LHCN-M2 (cell line): Measurements from ENCODE around the gene GCNT1. TPM values are rescaled to one million over a fixed set of nuclear protein-coding genes. Genes with fewer than 3 reads are reported as not detected.
"Not testable (repeated sequence)": the region's sequence is repeated elsewhere in the genome, so short reads cannot be mapped to it uniquely, and the experiment has no call there.

ENCODE experiments used
- DNase-seq: peaks from one replicate; pipeline ENCODE4 v3.0.0-alpha.2; 2012; ENCODE audit warnings: low read depth
- polyA plus RNA-seq: library from polyadenylated mRNA; unstranded; fragments of >200 nt; gene quantifications from one replicate; pipeline ENCODE4 v1.2.1, GENCODE V29; 2012; ENCODE audit warnings: missing spikeins
- total RNA-seq: library from RNA; depleted of rRNA; stranded (reverse); fragments of >200 nt; gene quantifications from 2 replicates; pipeline ENCODE4 v1.2.3, GENCODE V29; 2014; rRNA removed

GCNT1 gene
- total RNA-seq = 15.4 and 18.7 TPM in 2 replicates
- polyA plus RNA-seq = 10.7 TPM

- DNase-seq = peak; percentile 78
These were observed at the start of gene GCNT1 for GRCh38 chr9:76458903-76459693. GCNT1 (plus strand) TSS chr9:76459182; CDS start chr9:76502382, 43,200 bp downstream.

DNA sequence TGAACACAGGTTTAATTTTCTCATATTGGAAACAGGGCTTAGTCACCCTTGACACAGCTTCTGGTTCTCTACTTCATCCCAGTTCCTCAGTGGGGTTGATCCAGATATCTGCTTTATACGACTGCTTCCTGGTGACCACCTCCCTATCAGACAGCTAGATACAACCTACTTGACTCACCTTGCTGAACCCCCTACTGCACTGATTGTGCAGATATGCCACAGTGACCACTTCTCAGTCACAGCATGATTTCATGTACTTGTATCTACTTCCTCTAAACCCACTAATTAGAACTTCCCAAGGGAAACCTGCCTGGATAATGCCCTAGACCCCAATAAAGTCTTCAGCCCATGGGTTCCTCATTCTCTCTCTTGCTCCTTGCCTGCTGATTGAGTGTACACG is 46.3 kb upstream of the GCNT1 start:
- no peak for DNase-seq

- DNase-seq = no peak
These were observed 45.3 kb upstream of the GCNT1 start for GRCh38 chr9:76413658-76414057.

- DNase-seq = no peak
These were observed 44.3 kb upstream of the GCNT1 start for GRCh38 chr9:76414661-76415060.

- DNase-seq = no peak
These were observed 43.8 kb upstream of the GCNT1 start for GRCh38 chr9:76415154-76415553.

- peak; percentile 45 for DNase-seq
These were observed 43.3 kb upstream of the GCNT1 start for GRCh38 chr9:76415731-76416130.

DNA sequence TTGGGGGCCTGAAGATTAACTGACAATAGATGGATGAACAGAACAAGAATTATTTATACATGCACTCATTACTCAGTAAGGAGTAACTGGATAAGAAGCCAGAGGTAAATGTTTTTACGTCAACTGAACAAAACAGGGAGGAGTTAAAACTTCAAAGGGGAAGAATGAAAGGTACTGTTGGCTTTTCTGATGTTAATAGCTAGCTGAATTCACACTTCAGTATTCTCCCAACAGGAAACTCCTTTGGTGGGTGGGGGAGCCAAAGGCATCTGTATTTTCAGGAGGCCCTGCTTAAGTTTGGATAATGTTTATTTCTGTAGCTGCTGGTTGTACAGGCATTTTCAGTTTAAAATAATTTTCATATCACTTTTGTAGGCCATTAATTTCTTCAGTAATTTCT is 41.6 kb upstream of the GCNT1 start:
- no peak for DNase-seq

DNA sequence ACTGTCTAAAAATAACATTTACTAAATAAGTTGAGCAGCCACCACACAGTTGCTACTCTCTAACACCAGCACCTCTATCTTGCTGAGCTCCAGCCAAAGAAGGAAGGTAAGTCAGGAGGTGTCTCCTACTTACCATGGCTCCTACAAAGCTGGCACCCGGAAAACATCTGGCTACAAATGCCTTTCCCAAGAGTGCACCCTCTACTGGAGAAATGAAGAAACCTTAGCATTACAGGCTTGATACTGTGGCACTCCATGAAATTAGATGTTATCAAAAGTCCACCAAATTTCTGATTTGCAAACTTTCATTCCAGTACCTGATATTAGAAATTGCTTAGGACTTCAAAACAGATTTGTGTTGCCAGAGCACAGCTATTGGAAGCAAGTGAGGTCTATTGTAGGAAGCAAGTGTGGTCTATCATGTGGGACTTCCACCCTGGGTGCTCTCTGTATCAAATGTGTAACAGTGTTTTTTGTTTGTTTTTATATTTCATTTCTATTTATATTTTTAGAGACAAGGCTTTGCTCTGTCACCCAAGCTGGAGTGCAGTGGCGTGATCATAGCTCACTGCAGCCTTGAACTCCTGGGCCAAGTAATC is 39.1 kb upstream of the GCNT1 start:
- no peak for DNase-seq

DNA sequence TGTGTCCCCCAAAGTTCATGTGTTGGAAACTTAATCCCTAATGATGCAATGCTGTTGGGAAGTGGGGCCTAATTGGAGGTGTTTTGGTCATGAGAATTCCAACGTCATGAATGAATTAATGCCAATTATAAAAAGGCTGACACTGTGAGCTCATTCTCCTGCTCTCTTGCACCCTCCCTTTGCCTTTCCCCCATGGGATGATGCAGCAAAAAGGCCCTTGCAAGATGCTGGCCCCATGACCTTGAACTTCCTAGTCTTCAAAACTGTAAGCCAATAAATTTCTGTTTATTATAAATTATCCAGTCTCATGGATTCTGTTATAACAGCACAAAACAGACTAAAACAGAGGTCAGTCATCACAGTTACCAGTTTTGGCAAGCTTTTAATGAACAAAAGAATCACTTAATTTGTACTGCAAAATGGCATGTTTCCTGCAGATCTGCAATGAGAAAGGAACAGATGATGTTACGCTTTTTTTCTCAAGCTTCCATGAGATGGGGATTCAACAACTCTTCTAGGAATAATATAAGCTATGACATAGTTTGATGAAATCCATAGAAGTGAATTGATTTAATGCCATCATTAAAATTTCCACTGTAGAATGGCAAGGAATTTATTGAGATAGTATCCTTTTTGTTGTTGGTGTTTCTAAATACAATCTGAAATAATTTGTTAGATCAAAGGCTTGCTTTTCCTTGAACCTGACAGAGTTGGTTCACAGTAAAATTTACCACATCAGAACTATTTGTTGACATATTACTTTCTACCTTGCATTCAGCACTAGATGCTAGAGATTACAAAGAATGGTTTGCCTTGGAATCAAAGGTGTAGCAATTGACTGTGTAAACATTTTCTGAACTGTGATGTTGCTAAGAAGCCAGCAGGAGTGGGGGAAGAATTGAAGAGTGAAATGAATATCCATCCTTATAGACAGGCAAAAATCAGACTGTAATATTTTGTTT is 35.5 kb upstream of the GCNT1 start:
- no peak for DNase-seq

DNA sequence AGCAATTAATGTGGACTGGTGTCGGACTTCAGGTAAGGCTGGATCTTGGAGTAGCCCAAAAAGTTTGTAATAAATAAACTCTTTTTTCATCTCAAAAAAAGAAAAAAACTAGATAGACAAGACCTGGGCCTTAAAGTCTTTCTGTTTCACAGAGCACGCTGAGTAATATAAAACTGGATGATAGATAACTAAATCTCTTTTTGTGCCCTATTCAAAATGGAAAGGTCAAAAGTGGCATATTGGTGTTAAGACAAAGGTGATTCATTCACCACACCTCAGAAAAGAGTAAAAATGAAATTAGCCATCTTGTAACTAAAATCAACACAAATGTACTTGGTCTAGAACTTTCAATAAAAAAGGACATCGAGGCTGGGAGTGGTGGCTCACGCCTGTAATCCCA is 34.5 kb upstream of the GCNT1 start:
- no peak for DNase-seq

DNA sequence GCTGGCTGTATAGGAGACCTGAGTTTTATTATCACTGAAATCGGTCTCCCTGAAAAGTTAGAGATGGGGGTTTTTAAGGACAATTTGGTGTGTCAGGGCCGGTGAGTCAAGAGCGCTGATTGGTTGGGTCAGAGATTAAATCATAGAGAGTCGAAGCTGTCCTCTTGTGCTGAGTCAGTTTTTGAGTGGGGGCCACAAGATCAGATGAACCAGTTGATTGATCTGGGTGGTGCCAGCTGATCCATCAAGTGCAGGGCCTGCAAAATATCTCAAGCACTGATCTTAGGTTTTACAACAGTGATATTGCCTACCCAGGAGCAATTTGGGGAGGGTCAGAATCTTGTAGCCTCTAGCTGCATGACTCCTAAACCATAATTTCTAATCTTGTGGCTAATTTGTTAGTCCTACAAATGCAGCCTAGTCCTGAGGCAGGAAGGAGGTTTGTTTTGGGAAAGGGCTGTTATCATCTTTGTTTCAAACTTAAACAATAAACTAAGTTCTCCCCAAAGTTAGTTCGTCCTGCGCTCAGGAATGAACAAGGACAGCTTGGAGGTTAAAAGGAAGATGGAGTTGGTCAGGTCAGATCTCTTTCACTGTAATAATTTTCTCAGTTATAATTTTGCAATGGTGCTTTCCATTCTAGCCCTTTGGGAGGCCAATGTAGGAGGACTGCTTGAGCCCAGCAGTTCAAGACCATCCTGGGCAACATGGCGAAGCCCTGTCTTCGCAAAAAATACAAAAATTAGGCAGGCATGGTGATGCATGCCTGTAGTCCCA is 33.1 kb upstream of the GCNT1 start:
- DNase-seq = no peak

- no peak for DNase-seq
These were observed 32.1 kb upstream of the GCNT1 start for GRCh38 chr9:76426807-76427419.

GRCh38 chr9:76431601-76432000 is 27.4 kb upstream of the GCNT1 start:
- DNase-seq = no peak

GRCh38 chr9:76433406-76433805 is 25.6 kb upstream of the GCNT1 start:
- no peak for DNase-seq

DNA sequence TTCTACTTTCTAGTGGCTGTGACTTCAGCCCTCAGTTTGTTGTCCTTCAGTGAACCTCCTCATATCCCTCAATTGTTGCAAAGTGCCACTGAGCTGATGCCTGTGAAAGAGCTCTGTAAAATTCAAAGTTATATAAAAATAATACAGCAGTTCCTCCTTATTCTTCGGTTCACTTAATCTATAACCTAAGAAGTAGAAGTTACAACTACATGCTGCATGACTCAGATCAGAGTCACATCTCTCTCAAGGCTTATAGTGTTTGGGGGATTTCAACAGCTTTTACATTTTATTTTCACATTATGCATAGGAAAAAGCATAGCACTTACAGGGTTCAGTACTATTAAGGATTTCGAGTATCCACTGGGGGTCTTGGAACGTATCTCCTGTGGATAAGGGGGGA is 25.1 kb upstream of the GCNT1 start:
- peak; percentile 54 for DNase-seq

DNA sequence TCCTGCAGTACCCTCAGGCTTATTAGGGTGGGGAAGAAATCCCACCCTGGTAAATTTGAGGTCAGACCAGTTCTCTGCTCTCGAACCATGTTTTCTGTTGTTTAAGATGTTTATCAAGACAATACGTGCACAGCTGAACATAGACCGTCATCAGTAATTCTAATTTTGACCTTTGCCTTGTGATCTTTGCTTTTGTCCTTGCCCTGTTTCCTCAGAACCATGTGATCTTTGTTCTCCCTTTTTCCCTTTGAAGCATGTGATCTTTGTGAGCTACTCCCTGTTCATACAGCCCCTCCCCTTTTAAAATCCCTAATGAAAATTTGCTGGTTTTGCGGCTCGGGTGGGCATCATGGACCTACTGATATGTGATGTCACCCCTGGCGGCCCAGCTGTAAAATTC is 24.1 kb upstream of the GCNT1 start:
- not testable (repeated sequence) for DNase-seq

DNA sequence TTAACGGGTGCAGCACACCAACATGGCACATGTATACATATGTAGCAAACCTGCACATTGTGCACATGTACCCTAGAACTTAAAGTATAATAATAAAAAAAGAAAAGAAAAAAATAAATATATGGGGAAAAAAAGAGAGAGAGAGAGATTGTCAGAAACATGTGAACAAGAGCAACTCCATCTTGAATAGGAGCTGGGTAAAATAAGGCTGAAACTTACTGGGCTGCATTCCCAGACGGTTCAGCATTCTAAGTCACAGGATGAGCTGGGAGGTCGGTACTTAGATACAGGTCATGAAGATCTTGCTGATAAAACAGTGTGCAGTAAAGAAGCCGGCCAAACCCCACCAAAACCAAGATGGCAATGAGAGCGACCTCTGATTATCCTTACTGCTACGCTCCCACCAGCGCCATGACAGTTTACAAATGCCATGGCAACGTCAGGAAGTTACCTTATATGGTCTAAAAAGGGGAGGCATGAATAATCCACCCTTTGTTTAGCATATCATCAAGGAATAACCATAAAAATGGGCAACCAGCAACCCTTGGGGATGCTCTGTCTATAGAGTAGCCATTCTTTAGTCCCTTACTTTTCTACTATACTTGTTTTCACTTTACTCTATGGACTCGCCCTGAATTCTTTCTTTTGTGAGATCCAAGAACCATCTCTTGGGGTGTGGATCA is 21.8 kb upstream of the GCNT1 start:
- DNase-seq = not testable (repeated sequence)

GRCh38 chr9:76438841-76439588 is 20.0 kb upstream of the GCNT1 start:
- no peak for DNase-seq

GRCh38 chr9:76441551-76442322 is 17.2 kb upstream of the GCNT1 start:
- DNase-seq = peak; percentile 55
